NCI-H774 (cell line): ENCODE measurements around the gene FMN2.

Source experiments
- DNase-seq: peaks from one replicate; lab custom pipeline; 2025; lab: John Stamatoyannopoulos, UW

The FMN2 gene

GRCh38 chr1:240098534-240098933 lies 6.9 kb downstream of the FMN2 start:
- DNase-seq, result no peak

GRCh38 chr1:240099329-240099728 lies 7.6 kb downstream of the FMN2 start:
- DNase-seq, result no peak

- DNase-seq, result no peak
These were observed 8.1 kb downstream of the FMN2 start for GRCh38 chr1:240099748-240100147.

- DNase-seq, result no peak
These were observed 8.8 kb downstream of the FMN2 start for GRCh38 chr1:240100371-240100934.

- DNase-seq, result no peak
These were observed 9.6 kb downstream of the FMN2 start for GRCh38 chr1:240101306-240101705.

- DNase-seq, result no peak
These were observed 10.1 kb downstream of the FMN2 start for GRCh38 chr1:240101737-240102136.

- no peak for DNase-seq
These were observed 13.0 kb downstream of the FMN2 start for GRCh38 chr1:240104672-240105071.

GRCh38 chr1:240107058-240107684 lies 15.5 kb downstream of the FMN2 start:
- no peak for DNase-seq

GRCh38 chr1:240109130-240109529 lies 17.4 kb downstream of the FMN2 start:
- DNase-seq, result no peak

GRCh38 chr1:240109920-240110636 lies 18.4 kb downstream of the FMN2 start:
- DNase-seq, result no peak

- DNase-seq, result no peak
These were observed 19.9 kb downstream of the FMN2 start for GRCh38 chr1:240111558-240111957.

- DNase-seq, result no peak
These were observed 22.5 kb downstream of the FMN2 start for GRCh38 chr1:240114222-240114621.

GRCh38 chr1:240115831-240116230 lies 24.1 kb downstream of the FMN2 start:
- no peak for DNase-seq

GRCh38 chr1:240116831-240117769 lies 25.4 kb downstream of the FMN2 start:
- no peak for DNase-seq

GRCh38 chr1:240117930-240118329 lies 26.2 kb downstream of the FMN2 start:
- no peak for DNase-seq

GRCh38 chr1:240122639-240123613 lies 31.2 kb downstream of the FMN2 start:
- DNase-seq, result peak; percentile 94

GRCh38 chr1:240126821-240127220 lies 35.1 kb downstream of the FMN2 start:
- no peak for DNase-seq

GRCh38 chr1:240128366-240128765 lies 36.7 kb downstream of the FMN2 start:
- DNase-seq, result no peak

- DNase-seq, result no peak
These were observed 42.4 kb downstream of the FMN2 start for GRCh38 chr1:240134113-240134512.

GRCh38 chr1:240134596-240134995 lies 42.9 kb downstream of the FMN2 start:
- DNase-seq, result no peak

- no peak for DNase-seq
These were observed 44.7 kb downstream of the FMN2 start for GRCh38 chr1:240136402-240136801.
